Kidney (tissue), 14 donors: ENCODE measurements around the gene OR2S2. TPM values are rescaled to one million over a fixed set of nuclear protein-coding genes. Genes with fewer than 3 reads are reported as not detected.

Experiments used
- DNase-seq, 5 donors: peaks; one replicate each; pipeline ENCODE4 v3.0.0-alpha.2; 2013 to 2020
- FAIRE-seq: peaks from 2 replicates; lab custom pipeline; 2012; peaks lifted over from hg19 to GRCh38; lab: Jason Lieb, UNC
- H3K27ac ChIP-seq, 2 donors: one replicate each; pipeline ENCODE4 v1.7.0; 2013; ENCODE audit warnings: low read depth in 2 of 2, low read length in 2 of 2, inconsistent platforms in 1 of 2
- H3K27me3 ChIP-seq: one replicate; pipeline ENCODE4 v1.7.1; 2013; ENCODE audit warnings: low read length, inconsistent platforms; ENCODE audit not compliant: control insufficient read depth, insufficient read depth
- H3K36me3 ChIP-seq, 3 donors: one replicate each; pipeline versions ENCODE4 v1.7.0 to v1.7.1; 2013; ENCODE audit warnings: low read length in 3 of 3, control low read depth in 1 of 3, inconsistent platforms in 1 of 3; ENCODE audit not compliant: insufficient read depth in 3 of 3, control insufficient read depth in 2 of 3
- H3K4me1 ChIP-seq, 3 donors: one replicate each; pipeline versions ENCODE4 v1.7.0 to v1.7.1; 2013; ENCODE audit warnings: low read length in 3 of 3, inconsistent platforms in 1 of 3, low read depth in 1 of 3; ENCODE audit not compliant: control insufficient read depth in 2 of 3, insufficient read depth in 2 of 3
- H3K4me3 ChIP-seq, 3 donors: one replicate each; pipeline versions ENCODE4 v1.7.0 to v1.8.1; 2013; ENCODE audit warnings: low read length in 3 of 3, control low read depth in 1 of 3, inconsistent platforms in 1 of 3
- H3K9ac ChIP-seq, 3 donors: one replicate each; pipeline versions ENCODE4 v1.7.0 to v1.7.1; 2013; ENCODE audit warnings: low read length in 3 of 3, control low read depth in 1 of 3, inconsistent platforms in 1 of 3
- H3K9me3 ChIP-seq, 3 donors: one replicate each; pipeline versions ENCODE4 v1.7.0 to v1.7.1; 2013; ENCODE audit warnings: low read length in 3 of 3, control low read depth in 1 of 3, inconsistent platforms in 1 of 3; ENCODE audit not compliant: control insufficient read depth in 2 of 3, insufficient read depth in 1 of 3
- CTCF ChIP-seq: IDR thresholded peaks from 3 replicates; pipeline ENCODE4 v1.5.1; 2012; ENCODE audit warnings: mild to moderate bottlenecking, moderate library complexity, borderline replicate concordance; ENCODE audit not compliant: insufficient read depth; ENCODE audit errors: extremely low read depth
- intact Hi-C: fragments of 100-400 bp; cut with DNase I; formaldehyde crosslinking; loops from one replicate; pipeline ENCODE4 v1.11.1; 2022
- polyA plus RNA-seq: library from polyadenylated mRNA; stranded (reverse); fragments of 350-450 nt; fragmentation: Illumina TruSeq; extraction: RNeasy Lipid Tissue Mini Kit (QIAGEN cat#74804); gene quantifications from one replicate; pipeline ENCODE4 v1.2.3, GENCODE V29; 2014; ENCODE audit warnings: low read depth, low replicate concordance; ENCODE audit not compliant: insufficient read depth
- total RNA-seq: library from RNA; stranded (reverse); fragmentation: NEBNext Ultra II Directional; extraction: Animal tissue kit (Norgen Biotek cat#: 25700); gene quantifications from one replicate; pipeline ENCODE4 v1.2.1, GENCODE V29; 2021
- donor health status: control.
- donor health status: control.
- donor health status: control.
- donor health status: control.
- donor health status: control.
- donor health status: DM: yes; HTN: yes; CAD: no.
- donor health status: Normal renal cell carcinoma (clear cell type).

The OR2S2 gene
- total and polyA plus RNA-seq, 2 donors from 2014 or later, result not detected

GRCh38 chr9:35933550-35934067, 24.3 kb downstream of the OR2S2 start:
- H3K4me3 ChIP-seq, result no peak overlapping the region
- H3K9me3 ChIP-seq, result no peaks in the 10 kb centered on the region
- peak overlapping the region in 1 of 2 donors; percentile 69 for H3K27ac ChIP-seq
- TF ChIP-seq CTCF, result no peak
- H3K9ac ChIP-seq, result no peak overlapping the region
- intact Hi-C loops, result no loop called here
- DNase-seq, result no peak
- H3K4me1 ChIP-seq, result peaks cover 0 to 6% (median 0%) of the 10 kb centered on the region in 3 donors
- no peaks in the 10 kb centered on the region for H3K27me3 ChIP-seq
- no peaks in the 10 kb centered on the region for H3K36me3 ChIP-seq
- no peak for FAIRE-seq

GRCh38 chr9:35932735-35933134, 25.2 kb downstream of the OR2S2 start:
- FAIRE-seq (no peak), DNase-seq (no peak)
- H3K27me3 ChIP-seq, result no peaks in the 10 kb centered on the region
- intact Hi-C loops, result no loop called here
- H3K9me3 ChIP-seq, result no peaks in the 10 kb centered on the region
- no peak overlapping the region for H3K4me3 ChIP-seq
- no peak for TF ChIP-seq CTCF
- H3K36me3 ChIP-seq, result no peaks in the 10 kb centered on the region
- peaks cover 0 to 6% (median 0%) of the 10 kb centered on the region in 3 donors for H3K4me1 ChIP-seq
- no peak overlapping the region for H3K9ac ChIP-seq
- H3K27ac ChIP-seq, result no peak overlapping the region

DNA sequence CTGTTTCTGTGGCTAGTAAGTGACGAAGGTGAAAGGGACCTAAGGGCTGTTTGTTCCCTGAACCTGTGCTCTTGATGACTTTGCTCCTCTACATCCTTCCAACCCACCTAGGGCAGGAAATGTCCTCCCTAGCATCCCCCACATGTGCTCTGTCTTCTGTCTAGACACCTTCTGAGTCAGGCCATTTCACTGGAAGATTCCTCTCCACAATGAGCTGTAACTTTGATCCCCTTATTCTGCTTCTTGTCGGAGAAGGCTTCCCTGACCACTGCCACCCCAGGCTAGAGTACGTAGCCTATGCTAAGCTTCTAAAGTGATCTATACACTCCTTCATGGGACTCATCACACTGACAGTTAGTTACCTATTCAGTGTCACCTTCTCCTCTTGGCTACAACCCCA, 27.0 kb downstream of the OR2S2 start:
- Histone ChIP-seq H3K9ac (no peak overlapping the region), H3K36me3 (no peaks in the 10 kb centered on the region), H3K27me3 (no peaks in the 10 kb centered on the region), H3K4me1 (peaks cover 0 to 6% (median 0%) of the 10 kb centered on the region in 3 donors), H3K9me3 (no peaks in the 10 kb centered on the region), H3K27ac (no peak overlapping the region), H3K4me3 (no peak overlapping the region)
- intact Hi-C loops, result no loop called here
- no peak for FAIRE-seq
- no peak for TF ChIP-seq CTCF
- no peak for DNase-seq

DNA sequence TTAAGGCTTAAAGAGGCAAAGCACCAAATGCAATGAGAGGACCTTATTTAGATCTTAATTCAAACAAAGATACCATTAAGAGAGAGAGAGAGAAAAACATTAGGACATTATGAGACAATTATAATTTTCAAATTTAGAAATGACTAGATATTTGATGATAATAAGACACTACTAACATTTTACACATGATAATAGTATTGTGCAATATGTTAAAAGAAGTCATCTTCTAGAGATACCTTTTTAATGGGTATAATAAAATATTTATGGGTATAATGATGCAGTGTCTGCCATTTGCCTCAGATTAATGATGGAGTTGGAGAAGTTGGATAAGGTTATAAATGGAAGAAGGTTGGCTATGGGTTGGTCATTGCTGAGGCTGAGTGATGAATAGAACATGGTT, 27.4 kb downstream of the OR2S2 start:
- no peak for DNase-seq
- no peak for TF ChIP-seq CTCF

More for the DNA sequence above, 27.4 kb downstream of the OR2S2 start:
- H3K9me3 ChIP-seq, result no peaks in the 10 kb centered on the region
- no peak overlapping the region for H3K27ac ChIP-seq
- intact Hi-C loops, result no loop called here
- no peak overlapping the region for H3K9ac ChIP-seq
- no peaks in the 10 kb centered on the region for H3K36me3 ChIP-seq
- no peaks in the 10 kb centered on the region for H3K27me3 ChIP-seq
- no peak for FAIRE-seq
- H3K4me3 ChIP-seq, result no peak overlapping the region
- peaks cover 0 to 6% (median 0%) of the 10 kb centered on the region in 3 donors for H3K4me1 ChIP-seq
